GM15510 (cell line): ENCODE results near the gene PRKG2.

Experiments used
- POLR2A ChIP-seq: IDR thresholded peaks from 3 replicates; pipeline ENCODE4 v1.6.1; 2011; ENCODE audit warnings: borderline replicate concordance; ENCODE audit not compliant: insufficient read length; ENCODE audit errors: extremely low read depth

The PRKG2 gene

DNA sequence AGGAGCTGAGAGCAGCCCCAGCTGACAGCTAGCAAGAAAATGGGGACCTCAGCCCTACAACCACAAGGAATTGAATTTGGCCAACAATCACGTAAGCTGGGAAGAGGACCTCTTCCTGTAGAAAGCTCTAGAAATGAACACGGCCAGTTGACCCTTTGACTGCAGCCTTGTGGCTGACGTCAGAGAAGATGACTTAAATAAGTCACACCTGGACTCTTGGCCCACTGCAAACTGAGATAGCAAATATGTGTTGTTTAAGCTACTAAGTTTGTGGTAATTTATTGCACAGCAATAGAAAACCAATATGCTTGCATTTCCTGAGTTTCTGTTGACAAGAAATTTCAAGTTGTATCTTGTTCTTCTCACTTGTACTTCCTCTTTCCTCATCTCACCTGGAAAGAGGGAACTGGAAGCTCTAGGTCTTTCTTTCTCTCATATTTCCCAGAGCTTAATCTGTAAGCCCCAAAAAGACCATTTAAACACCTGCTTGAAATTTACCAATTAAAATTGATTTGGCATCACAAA lies 18.8 kb downstream of the PRKG2 start:
- TF ChIP-seq POLR2A = no peak

DNA sequence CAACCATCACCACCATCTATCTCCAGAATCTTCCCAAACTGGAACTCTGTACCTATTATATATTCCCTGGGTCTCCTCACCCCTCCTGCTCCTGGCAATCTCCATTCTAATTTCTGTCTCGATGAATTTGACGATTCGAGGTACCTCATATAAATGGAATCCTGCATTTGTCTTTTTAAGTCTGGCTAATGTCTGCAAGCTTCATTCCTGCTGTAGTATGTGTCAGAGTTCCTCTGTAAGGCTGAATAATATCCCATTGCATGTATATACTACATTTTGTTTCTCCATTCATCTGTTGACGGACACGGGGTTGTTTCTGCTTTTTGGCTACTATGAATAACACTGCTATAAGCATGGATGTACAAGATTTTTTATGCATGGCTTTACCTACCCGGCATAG lies 19.5 kb downstream of the PRKG2 start:
- no peak for TF ChIP-seq POLR2A

DNA sequence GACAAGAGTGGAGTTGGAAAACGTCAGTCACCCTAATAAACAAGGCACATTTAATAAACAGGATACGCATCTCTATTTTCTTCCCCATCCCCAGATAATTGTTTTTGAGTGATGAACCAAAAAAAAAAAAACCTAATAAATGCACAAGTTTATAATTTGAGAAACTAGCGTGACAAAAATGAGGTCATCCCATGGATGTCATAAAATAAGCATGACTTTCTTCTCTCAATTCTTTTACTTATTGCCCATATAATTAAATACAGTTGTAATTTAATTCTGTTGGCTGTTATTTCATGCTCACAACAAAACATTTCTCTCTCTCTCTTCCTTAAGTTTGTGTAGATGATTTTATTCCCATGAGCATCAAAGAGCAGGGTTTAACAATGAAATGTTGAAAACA lies 20.7 kb downstream of the PRKG2 start:
- TF ChIP-seq POLR2A = no peak

DNA sequence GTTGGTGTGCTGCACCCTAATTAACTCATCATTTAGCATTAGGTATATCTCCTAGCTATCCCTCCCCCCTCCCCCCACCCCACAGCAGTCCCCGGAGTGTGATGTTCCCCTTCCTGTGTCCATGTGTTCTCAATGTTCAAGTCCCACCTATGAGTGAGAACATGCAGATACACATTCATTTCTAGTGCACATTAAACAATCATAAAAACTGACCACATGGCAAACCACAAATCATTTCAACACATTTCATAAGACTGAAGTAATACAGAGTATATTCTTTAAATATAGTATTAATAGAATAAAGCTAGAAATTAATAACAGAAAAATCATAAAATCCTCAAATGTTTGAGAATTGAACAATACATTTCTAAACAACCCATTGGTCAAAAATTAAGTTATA lies 34.1 kb downstream of the PRKG2 start:
- no peak for TF ChIP-seq POLR2A

DNA sequence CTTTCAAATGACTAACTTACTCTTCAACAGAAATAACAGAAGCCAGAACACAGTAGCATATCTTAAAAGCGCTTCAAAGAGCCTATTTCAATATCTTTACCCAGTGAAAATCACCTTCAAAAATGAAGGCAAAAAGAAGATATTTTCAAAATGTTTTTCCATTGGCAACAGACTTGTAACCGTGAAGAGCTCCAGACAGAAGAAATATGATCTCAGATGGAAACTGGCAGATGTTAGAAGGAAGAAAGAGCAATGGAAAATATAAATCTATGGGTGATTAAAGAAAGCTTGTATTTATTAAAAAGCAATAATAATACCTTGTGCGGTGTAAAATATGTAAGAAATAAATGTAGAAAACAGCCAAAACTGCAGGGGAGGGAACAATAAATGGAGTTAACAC lies 35.7 kb downstream of the PRKG2 start:
- no peak for TF ChIP-seq POLR2A

DNA sequence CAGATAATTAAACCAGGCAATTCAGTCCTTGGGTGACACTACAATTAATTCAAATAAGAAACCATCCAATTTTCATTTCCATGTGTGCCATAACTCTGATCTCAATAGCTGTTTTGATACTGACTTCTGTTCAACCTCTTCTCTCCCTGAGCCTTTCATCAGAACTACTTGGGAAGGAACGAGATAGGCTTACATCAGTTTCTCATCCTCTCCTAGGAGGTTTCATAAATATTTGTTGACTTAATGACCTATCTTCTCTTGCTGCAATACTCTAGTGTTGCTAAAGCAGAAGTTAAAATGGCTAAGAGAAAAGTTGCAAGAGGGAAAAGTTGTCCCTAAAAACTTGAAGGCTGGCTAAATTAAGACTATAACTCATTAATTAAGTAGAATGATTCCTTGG lies 41.8 kb downstream of the PRKG2 start:
- TF ChIP-seq POLR2A = no peak

DNA sequence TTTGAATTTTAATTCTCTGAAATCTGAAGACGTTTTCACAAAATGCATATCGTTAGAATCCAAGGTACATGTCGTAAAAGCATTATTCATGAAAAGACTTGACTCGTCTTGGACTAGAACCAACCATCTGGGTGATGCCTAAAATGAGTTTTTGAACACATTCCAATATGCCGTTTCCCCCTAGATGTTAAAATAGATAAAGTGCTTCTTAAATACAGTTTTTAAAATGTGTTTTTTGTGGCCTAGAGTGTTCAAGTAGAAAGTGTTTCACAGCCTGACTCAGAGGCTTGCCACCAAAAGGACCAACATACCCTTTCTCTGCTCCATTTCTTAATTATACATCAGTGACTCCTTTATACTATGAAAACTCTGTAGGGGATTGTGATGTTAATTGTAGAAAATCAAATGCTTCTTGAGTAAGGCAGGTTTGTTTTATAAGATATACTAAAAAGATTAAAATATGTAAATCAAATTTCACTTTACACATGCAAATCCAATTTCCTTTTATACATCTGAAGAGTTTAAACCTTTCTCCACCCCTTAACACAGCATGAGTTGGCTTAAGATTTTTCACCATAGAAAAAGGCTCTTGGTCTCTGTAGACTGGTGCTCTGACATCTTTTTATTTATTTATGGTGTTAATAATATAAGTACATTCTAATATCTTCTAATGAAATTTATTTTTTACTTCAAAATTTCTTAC lies 48.4 kb downstream of the PRKG2 start:
- TF ChIP-seq POLR2A = no peak

DNA sequence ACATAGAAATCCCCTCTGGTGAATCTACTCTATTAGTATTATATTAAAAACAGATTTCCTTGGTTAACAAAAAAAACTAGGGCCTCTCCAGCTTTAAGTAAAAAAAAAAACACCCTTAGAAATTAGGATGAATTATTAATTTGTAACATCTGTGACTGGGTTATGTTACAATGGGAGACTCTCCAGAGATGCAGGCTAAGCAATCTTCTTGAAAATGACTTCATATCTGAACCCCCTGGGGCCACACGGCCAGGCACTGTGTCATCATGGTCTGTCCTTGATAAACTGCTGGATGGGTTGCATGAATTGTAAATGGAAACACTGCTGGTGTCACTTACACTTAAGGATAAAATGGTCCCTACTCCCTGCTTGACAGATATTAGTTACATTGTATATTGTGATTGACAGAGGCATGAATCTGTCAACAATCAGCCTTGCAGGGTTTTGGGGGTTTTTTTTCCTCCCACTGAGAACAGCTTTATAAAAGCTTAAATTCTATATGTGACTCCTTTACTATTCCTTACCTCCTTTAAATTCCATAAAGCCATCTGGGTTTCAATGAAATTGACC lies 49.1 kb downstream of the PRKG2 start:
- TF ChIP-seq POLR2A = no peak

DNA sequence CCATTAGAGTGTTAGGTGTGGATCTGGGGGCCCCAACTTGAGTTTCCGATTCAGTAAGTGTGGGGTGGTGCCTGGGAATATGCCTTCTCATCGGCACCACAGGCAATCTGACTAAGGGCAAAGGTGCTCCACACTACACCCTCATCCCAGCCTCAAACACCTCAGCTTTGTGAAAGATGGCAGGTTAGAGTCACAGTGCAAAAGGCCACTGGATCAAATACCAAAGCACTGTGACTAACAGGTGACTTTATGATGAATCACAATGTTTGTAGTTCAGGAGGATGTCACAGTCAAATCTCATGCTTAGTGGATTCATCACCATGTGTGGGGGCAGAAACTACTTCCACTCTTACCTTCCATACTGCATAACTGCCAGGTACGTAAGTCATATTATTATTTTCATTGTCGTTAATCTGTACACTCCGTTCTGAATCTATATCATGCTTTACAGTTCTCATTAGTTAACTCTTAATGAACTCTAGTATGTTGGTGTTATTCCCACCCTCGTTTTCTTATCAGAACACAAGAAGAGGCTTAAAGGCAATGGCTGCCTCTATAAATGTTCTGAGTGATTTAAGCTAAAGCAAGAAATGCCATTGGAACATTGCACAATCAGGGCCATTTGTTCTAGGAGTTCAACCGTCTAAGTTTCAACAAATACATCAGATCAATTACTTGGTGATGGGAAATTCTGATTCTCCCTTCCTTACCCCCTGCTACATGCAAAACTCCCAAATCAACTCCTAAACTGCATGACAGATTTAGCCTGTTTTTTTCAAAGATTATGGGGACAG lies 50.2 kb downstream of the PRKG2 start:
- no peak for TF ChIP-seq POLR2A

DNA sequence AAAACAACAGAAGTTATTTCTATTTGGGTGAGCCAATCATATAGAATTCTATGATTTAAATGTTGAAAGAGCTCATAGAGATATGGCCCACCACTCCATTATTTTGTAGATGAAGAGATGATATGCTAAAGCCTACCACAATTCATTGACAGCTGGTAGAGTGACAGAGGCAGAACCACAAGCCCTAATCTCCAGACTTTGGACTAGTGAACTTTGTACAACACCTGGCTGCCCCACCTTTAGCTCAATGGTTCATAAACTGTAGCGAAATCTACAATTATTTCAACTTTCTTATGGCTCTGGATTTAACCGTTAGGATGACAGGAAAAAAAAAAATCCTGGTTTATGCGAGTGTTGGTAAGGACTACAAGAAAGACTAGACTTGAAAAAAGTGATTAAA lies 50.9 kb downstream of the PRKG2 start:
- no peak for TF ChIP-seq POLR2A

DNA sequence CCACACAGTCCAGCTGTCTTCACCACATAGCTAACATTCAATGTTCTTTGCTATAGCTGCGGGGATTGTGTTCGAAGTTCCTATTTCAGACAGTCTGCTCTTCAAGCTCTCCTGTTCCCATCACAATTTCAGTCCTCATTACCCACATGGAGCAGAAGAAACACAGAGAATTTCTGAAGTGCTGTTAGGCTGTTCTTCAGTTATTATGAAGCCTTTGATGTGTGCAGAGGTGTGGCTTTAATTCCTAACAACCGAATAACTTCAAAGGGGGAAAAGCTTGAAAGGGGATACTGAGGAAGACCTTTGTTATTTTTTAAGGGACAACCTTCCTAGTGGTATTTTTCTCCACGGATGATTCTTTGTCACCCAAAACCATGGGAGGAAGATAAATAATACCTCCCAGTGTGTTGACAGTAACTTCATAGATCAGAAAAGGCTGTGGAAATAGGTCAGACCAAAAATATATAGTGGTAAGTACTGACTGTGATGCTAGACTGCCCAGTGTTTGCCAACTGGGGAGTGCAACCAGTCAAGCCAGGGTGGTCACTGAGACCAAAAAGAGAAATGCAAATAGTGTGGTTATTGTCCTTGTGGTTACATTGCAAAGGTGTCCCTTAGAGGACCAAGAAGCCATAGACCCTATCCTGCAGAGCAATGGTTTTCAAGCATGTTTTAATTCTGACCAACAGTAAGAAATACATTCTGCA lies 52.1 kb downstream of the PRKG2 start:
- TF ChIP-seq POLR2A = no peak

DNA sequence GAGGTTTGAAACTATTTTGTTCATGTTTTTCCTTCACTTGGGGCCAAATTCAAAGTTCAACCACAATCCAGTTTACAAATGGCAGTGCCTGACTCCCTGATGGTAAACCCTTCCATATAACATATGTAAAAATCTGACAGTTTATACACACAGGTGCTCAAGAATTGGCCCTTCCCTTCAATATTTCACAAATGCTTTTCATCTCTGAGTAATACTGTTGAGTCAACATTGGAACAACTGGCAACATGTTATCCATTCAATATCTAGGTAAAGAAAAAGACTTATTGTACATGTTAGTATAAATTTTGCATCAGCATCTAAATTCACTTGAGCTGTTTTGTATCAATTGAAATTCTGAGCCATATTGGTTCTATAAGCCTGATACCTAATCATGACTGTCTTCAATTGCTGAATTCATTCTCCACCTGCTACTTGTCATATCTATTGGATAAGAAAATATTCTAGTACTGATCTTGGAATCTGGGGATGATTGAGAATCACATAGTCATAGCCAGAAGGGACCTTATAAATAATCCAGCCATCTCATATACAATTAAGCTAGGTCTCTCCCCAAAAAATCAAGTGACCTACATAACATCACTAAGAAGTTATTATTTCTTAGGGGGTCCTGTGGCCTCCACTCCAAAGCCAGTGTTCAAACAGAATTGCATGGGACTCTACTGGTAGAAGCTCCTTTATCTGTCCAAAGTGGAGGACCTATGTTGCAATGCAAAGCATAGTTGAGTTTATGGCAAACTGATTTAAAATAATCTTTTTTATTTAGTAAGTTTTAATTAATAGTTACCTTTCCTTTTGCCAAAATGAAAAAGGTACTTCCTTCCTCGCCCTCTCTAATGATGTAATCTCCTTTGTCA lies 61.9 kb downstream of the PRKG2 start:
- TF ChIP-seq POLR2A = no peak

DNA sequence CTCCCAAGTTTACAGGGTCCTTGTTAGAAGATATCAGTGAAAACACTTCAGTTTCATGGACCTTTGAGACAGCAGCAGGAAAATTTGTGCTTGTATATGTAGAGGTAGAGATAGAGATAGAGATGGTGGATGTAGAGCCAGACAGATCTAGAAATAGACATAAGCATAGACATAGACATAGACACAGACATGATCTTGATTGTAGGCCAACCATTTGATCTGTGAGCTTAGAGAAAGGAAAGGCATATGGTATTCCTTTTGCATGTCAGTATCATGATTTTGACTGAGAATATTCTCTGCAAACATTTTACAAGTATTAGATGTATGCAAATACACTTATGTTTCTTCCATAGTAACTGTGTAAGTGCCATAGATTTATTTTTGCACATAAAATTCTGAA lies 65.0 kb downstream of the PRKG2 start:
- no peak for TF ChIP-seq POLR2A

DNA sequence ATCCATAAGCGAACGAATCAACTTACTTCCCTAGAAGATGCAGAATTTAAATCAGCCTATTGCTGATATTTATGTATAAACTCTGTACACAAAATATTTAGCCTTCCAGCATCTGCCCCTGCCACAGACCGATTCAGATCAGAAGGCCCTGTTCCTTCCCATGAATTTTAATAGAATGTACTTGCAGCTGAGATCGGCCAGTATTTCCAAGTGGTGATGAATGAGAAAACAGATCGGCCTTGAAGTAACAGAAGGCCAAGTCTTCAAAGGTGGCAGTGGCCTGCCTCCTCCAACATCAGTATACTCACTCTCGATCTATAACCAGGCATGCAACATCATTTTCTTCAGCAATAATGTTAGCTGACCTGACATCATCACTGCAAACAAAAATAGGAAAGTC lies 66.4 kb downstream of the PRKG2 start:
- TF ChIP-seq POLR2A = no peak
